CD4-positive, alpha-beta T cell treated with Interferon gamma for 1 hour (primary cell): ENCODE data around the gene DEFB131A.
"Not testable (repeated sequence)": the region's sequence is repeated elsewhere in the genome, so short reads cannot be mapped to it uniquely, and the experiment has no call there.

Experiments used
- DNase-seq: peaks from one replicate; pipeline ENCODE4 v3.0.0-alpha.2; 2020

The DEFB131A gene, protein sequence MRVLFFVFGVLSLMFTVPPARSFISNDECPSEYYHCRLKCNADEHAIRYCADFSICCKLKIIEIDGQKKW

DNA sequence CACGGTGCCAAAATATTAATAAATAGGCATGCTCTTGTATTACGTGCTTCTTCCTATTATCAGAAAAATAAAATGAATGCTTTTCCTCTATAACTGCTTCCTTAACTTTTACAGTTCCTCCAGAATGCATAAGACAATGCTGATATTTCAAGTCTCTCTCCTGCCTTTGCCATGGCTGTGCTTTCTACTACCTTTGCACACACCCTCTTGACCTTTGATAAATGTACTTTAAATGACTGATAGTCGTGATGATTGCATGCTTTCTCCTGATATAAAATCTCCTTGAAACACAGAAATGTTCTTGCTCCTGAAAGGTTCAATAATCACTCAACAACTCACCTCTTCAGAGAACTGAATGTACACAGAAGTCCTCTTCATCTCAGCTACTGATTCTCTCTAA is at the start of gene DEFB131A:
TSS of gene DEFB131A (plus strand) at position 301 of the 400 bp plus-strand sequence. CDS start 120 bp downstream, outside the sequence.
- not testable (repeated sequence) for DNase-seq

GRCh38 chr4:9405774-9406173 is 38.4 kb upstream of the DEFB131A start:
- not testable (repeated sequence) for DNase-seq

DNA sequence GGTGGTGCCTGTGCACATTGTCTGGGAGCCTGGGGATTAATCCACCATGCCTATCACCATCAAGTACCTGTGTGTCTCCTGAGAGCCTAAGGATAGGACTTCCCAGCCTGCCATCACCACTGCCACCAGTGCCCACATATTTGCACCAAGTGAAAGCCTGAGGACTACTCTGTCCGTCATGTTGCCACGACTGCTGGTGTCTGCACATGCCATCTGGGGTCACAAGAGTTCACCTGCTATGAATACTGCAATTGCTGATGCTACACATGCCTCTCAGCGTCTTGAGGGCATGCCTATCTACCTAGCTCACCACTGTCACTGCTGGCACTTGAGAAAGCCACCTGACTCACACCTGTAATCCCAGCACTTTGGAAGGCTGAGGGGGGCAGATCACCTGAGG is 37.7 kb upstream of the DEFB131A start:
- DNase-seq = not testable (repeated sequence)

- DNase-seq = no peak
Measured at GRCh38 chr4:9409793-9410192, 34.4 kb upstream of the DEFB131A start.

DNA sequence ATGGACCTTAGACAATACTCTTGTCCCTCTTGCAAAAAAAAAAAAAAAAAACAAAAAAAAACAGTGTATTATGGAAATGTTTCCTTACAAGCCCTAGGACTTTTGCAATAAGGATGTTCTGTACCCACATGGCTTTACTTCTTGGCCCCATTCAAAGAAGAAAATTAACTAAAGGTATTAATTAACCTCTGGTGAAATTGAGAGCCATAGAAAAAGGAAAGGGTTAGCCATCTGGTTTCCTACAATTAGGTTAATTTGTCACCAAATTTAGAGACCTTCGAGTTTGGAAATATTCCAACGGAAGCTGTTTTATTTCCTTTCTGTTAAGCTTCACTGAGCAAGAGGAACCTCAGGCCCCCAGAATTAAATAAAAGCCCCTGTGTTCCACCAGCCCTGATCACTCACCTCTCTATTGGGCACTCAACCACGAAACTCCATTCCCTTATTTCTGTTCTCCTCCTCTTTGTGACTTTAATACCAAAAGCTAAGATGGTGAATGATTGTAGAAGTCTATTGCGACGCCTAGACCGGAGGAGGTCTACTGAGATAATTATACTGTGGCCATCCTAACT is 22.2 kb upstream of the DEFB131A start:
- DNase-seq = not testable (repeated sequence)

- DNase-seq = not testable (repeated sequence)
Measured at GRCh38 chr4:9425916-9426315, 18.3 kb upstream of the DEFB131A start.

DNA sequence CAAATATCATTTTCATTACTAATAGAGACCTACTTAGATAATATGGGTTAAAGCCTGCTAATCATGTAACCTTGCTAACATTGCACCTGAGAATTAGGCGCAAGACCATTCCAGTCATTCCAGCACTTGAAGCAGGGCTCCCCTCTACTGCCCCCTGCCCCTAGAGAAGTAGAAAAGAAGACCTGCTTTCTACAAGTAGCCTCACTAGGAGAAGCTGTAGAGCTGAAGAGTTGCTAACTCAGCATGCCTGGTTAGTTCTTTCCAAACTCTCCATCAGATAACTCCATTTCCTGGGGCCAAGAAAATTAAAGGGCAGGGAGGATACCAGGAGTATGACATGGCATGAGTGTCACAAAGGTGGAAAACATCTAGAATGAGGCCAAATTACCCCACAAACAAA is 14.2 kb upstream of the DEFB131A start:
- not testable (repeated sequence) for DNase-seq

- DNase-seq = not testable (repeated sequence)
Measured at GRCh38 chr4:9433320-9433719, 10.9 kb upstream of the DEFB131A start.

- not testable (repeated sequence) for DNase-seq
Measured at GRCh38 chr4:9436728-9437127, 7.5 kb upstream of the DEFB131A start.

GRCh38 chr4:9442355-9442754 is 1.9 kb upstream of the DEFB131A start:
- DNase-seq = not testable (repeated sequence)

DNA sequence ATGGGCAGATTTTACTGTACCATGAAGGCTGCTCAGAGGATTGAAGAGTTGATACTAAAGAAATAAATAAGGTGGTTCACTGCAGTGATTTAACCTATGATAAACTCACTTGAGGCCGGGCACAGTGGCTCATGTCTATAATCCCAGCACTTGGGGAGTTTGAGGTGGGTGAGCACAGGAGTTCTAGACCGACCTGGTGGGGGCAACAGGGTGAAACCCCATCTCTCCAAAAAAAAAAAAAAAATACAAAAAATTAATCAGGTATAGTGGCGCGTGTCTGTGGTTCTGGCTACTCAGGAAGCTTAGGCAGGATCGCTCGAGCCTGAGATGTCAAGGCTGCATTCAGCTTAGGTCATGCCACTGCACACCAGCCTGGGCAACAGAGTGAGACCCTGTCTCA is 467 bp downstream of the DEFB131A start:
- DNase-seq = not testable (repeated sequence)

- not testable (repeated sequence) for DNase-seq
Measured at GRCh38 chr4:9452251-9452650, 8.0 kb downstream of the DEFB131A start.

- DNase-seq = not testable (repeated sequence)
Measured at GRCh38 chr4:9454284-9454683, 10.1 kb downstream of the DEFB131A start.

DNA sequence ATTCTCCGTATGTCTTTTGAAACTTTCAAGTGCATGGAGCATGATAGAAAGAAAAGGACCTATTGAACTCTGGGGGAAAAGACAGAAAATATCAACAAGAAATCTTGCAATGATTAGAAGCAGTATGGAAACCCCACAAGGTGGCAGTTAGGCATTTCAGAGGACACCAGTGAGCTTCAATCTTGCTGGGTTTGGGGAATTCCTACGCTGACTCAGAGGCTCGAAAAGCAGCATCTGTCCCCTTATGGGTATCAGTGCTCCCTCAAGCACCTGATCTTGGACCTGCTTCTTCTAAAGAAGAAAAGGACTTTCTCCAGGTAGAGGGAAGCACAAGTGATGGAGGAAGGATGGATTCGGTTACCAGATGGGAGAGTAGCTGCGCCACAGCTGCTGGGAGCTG is 10.8 kb downstream of the DEFB131A start:
- DNase-seq = not testable (repeated sequence)

DNA sequence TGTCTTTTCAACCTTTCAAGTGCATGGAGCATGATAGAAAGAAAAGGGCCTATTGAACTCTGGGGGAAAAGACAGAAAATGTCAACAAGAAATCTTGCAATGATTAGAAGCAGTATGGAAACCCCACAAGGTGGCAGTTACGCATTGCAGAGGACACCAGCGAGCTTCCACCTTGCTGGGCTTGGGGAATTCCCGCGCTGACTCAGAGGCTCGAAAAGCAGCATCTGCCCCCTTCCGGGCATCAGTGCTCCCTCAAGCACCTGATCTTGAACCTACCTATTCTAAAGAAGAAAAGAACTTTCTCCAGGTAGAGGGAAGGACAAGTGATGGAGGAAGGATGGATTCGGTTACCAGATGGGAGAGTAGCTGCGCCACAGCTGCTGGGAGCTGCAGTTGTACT is 35.3 kb downstream of the DEFB131A start:
- DNase-seq = not testable (repeated sequence)

DNA sequence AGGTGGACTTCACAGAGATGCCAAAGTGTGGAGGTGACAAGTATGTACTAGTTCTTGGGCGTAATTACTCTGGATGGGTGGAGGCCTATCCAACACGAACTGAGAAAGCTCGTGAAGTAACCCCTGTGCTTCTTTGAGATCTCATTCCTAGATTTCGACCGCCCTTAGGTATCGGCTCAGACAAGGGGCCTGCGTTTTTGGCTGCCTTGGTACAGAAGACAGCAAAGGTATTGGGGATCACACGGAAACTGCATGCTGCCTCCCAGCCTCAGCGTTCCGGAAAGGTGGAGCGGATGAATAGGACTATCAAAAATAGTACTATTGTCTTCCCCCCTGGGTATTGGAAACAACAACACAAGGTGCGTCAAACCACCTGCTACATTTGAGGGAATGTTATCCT is 35.9 kb downstream of the DEFB131A start:
- DNase-seq = not testable (repeated sequence)

DNA sequence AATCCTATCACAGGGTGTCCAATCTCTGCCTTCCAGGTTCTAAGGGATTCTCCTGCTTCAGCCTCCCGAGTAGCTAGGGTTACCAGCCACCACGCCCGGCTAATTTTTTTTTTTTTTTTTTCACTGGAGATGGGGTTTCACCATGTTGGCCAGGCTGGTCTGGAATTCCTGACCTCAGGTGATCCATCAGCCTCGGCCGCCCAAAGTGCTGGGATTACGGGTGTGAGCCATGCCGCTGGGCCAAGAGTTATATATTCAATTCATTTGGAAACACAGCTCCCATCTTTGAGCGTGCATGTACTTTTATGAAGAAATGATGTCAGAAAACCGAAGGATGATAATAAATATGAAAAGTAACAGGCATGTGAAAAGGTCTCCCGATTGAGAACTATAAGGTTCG is 38.7 kb downstream of the DEFB131A start:
- DNase-seq = not testable (repeated sequence)

DNA sequence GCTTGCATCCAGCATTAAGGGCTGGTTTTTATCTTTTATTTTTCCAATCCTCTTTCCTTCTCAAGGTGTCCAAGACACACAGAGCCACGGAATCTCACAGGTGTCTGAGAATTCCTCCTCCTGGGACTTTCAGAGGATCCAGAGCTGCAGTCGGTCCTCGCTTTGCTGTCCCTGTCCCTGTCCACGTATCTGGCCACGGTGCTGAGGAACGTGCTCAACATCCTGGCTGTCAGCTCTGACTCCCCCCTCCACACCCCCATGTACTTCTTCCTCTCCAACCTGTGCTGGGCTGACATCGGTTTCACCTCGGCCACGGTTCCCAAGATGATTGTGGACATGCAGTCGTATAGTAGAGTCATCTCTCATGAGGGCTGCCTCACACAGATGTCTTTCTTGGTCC is 39.5 kb downstream of the DEFB131A start:
- not testable (repeated sequence) for DNase-seq

DNA sequence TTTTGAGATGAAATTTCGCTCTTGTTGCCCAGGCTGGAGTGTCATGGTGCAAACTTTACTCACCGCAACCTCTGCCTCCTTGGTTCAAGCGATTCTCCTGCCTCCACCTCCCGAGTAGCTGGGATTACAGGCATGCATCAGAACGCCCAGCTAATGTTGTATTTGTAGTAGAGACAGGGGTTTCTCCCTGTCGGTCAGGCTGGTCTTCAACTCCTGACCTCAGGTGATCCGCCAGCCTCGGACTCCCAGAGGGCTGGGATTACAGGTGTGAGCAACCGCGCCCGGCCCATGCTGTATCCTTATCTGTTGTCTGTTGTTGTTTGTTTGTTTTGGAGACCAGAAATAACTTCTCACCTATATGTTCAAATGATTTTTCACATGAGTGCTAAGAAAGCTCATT is 42.7 kb downstream of the DEFB131A start:
- not testable (repeated sequence) for DNase-seq

DNA sequence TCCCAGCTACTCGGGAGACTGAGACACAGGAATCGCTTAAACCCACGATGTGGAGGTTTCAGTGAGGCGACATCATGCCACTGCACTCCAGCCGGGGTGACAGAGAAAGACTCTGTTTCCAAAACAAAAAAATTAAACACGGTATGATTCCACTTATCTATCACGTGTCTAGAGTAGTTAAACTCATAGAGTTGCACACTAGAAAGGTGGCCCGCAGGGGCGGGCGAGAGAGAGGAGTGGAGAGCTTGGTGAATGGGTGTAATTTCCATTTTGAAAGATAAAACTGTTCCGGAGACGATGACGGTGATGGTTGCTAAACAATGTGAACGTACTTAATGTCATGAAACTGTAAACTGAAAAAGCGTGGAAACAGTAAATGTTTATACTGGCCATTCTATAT is 44.6 kb downstream of the DEFB131A start:
- DNase-seq = not testable (repeated sequence)

DNA sequence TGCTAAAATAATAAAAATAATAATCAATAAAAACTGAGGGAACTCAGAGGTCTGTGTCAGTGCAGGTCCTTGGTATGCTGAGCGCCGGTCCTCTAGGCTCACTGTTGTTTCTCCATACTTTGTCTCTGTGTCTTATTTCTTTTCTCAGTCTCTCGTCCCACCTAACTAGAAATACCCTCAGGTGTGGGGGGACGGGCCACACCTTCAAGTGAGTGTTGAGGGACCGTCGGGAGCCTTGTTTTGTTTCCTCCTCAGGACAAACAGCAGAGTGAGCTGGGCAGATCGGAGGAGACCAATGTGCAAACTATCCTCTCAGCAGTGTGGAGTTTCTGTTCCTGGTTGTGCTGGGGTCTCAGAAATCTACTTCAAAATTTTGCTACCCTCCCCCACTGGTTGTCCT is 46.3 kb downstream of the DEFB131A start:
- not testable (repeated sequence) for DNase-seq

DNA sequence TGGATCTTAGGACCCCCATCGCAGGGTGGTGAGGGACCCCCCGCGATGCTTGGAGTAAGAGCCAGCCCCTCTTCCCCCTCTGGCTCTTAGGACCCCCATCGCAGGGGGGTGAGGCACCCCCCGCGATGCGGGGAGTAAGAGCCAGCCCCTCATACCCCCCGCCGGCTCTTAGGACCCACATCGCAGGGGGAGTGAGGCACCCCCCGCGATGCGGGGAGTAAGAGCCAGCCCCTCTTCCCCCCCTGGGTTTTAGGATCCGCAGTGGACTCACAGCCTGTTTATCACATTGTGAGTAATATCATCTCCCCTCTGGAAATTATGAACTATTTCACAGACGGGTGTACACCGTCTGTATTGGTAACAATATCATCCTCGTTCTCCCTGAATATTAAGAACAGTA is 46.8 kb downstream of the DEFB131A start:
- not testable (repeated sequence) for DNase-seq

GRCh38 chr4:9493589-9493988 is 49.4 kb downstream of the DEFB131A start:
- DNase-seq = not testable (repeated sequence)

- not testable (repeated sequence) for DNase-seq
Measured at GRCh38 chr4:9494256-9495035, 50.2 kb downstream of the DEFB131A start.
